Activated T-helper 2 cell treated with anti-CD3 and anti-CD28 coated beads, Interferon-gamma antibody, Interleukin-2, Interleukin-4, amounts not matched to agents 10 μg/mL and 5 μg/mL and 100 μg/mL, durations not matched to agents 14 hours and 24 hours and 36 hours (primary cell): ENCODE data around the gene KSR1. TPM values are rescaled to one million over a fixed set of nuclear protein-coding genes. Genes with fewer than 3 reads are reported as not detected.

Experiments used
- DNase-seq: peaks from one replicate; pipeline ENCODE4 v3.0.0; 2021; ENCODE audit warnings: low spot score
- H3K27ac Mint-ChIP-seq: one replicate; pipeline ENCODE4 v1.8.0; 2021; ENCODE audit warnings: mixed read lengths
- H3K27me3 Mint-ChIP-seq: one replicate; pipeline ENCODE4 v1.8.0; 2021; ENCODE audit warnings: low read depth, mixed read lengths
- H3K36me3 Mint-ChIP-seq: one replicate; pipeline ENCODE4 v1.8.0; 2021; ENCODE audit warnings: low read depth, mixed read lengths
- H3K4me1 Mint-ChIP-seq: one replicate; pipeline ENCODE4 v1.8.0; 2021; ENCODE audit warnings: low read depth, mixed read lengths
- H3K4me3 Mint-ChIP-seq: one replicate; pipeline ENCODE4 v1.8.0; 2021; ENCODE audit warnings: low read depth, mild to moderate bottlenecking, moderate library complexity, mixed read lengths
- H3K9me3 Mint-ChIP-seq: one replicate; pipeline ENCODE4 v1.8.0; 2021; ENCODE audit warnings: mixed read lengths
- intact Hi-C: fragments of 100-400 bp; cut with micrococcal nuclease; formaldehyde crosslinking; loops from one replicate; pipeline ENCODE4 v1.15.1; 2023
- total RNA-seq: library from RNA; stranded (reverse); gene quantifications from 2 replicates; pipeline ENCODE4 v1.2.3, GENCODE V29; 2022

Gene KSR1
- total RNA-seq, 1 donor from 2014 or later, result 96.5 TPM

- Mint-ChIP-seq H3K36me3 (peaks cover 45% of the 10 kb centered on the region), H3K4me1 (peaks cover 6% of the 10 kb centered on the region), H3K27ac (no peak overlapping the region), H3K27me3 (no peaks in the 10 kb centered on the region), H3K9me3 (no peaks in the 10 kb centered on the region), H3K4me3 (no peak overlapping the region)
- DNase-seq, result no peak
- intact Hi-C loops, result no loop called here
These were observed 135.7 kb downstream of the KSR1 start for GRCh38 chr17:27591986-27592385.

DNA sequence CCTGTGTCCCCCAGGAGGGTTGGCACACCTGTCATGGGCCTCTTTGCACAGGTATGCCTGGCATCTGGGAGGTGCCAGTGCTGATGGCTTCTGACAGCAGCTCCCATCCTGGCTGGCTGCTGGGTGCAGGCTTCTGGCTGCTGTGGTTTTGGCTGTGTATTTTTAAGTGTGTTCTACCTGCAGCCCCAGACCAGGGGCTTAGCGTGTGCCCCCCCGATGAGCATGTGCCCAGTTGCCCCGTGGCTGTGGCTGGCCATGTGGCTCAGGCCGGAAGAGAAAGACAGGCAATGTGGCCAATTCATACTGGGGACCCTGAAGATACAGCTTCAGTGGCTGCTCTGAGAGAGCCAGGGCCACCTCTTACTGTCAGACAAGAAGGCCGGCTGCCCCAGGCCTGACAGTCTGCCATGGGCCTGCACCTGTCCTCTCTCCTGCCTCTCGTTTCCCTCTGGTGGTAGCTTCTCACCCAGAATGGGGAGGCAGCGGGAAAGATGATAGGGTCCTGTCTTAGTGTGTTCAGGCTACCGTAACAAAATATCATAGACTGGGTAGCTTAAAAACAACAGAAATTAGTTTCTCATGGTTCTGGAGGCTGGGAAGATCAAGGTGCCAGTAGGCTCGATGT lies 137.1 kb downstream of the KSR1 start:
- Mint-ChIP-seq H3K27me3 (no peaks in the 10 kb centered on the region), H3K4me3 (no peak overlapping the region), H3K36me3 (peaks cover 49% of the 10 kb centered on the region), H3K9me3 (no peaks in the 10 kb centered on the region), H3K27ac (no peak overlapping the region), H3K4me1 (peaks cover 6% of the 10 kb centered on the region)
- no peak for DNase-seq
- intact Hi-C loops, result no loop called here

GRCh38 chr17:27593857-27594255 lies 137.6 kb downstream of the KSR1 start:
- DNase-seq, result no peak
- Mint-ChIP-seq H3K27ac (no peak overlapping the region), H3K36me3 (peaks cover 54% of the 10 kb centered on the region), H3K4me1 (peaks cover 6% of the 10 kb centered on the region), H3K27me3 (no peaks in the 10 kb centered on the region), H3K9me3 (no peaks in the 10 kb centered on the region), H3K4me3 (no peak overlapping the region)
- intact Hi-C loops, result no loop called here

GRCh38 chr17:27595208-27595607 lies 139.0 kb downstream of the KSR1 start:
- Mint-ChIP-seq H3K4me3 (no peak overlapping the region), H3K36me3 (peaks cover 49% of the 10 kb centered on the region), H3K4me1 (peaks cover 7% of the 10 kb centered on the region), H3K9me3 (no peaks in the 10 kb centered on the region), H3K27ac (peak overlapping the region; percentile 62), H3K27me3 (no peaks in the 10 kb centered on the region)
- intact Hi-C loops, result no loop called here
- no peak for DNase-seq

DNA sequence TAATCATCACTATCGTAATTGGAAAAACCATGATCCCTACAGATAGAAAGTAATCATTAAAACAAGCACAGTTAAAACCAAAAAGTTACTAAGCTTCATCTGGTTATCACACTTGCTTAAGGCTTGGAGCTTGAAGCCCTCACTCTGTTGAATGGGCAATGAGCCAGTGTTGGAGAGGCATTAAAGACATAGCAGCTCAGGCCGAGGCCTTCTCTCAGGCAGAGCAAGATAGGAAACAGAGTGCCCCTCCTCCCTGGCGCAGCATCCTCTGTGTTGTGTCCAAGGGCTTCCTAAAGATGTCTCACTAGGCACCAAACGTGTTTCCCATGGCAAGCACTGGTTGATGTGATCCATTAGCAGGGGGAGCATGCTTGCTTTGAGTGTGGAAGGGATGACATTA lies 139.8 kb downstream of the KSR1 start:
- intact Hi-C loops, result no loop called here
- DNase-seq, result no peak
- H3K27me3 Mint-ChIP-seq, result no peaks in the 10 kb centered on the region
- H3K36me3 Mint-ChIP-seq, result peaks cover 53% of the 10 kb centered on the region
- no peak overlapping the region for H3K4me3 Mint-ChIP-seq
- no peaks in the 10 kb centered on the region for H3K9me3 Mint-ChIP-seq
- H3K27ac Mint-ChIP-seq, result no peak overlapping the region
- H3K4me1 Mint-ChIP-seq, result peaks cover 7% of the 10 kb centered on the region

DNA sequence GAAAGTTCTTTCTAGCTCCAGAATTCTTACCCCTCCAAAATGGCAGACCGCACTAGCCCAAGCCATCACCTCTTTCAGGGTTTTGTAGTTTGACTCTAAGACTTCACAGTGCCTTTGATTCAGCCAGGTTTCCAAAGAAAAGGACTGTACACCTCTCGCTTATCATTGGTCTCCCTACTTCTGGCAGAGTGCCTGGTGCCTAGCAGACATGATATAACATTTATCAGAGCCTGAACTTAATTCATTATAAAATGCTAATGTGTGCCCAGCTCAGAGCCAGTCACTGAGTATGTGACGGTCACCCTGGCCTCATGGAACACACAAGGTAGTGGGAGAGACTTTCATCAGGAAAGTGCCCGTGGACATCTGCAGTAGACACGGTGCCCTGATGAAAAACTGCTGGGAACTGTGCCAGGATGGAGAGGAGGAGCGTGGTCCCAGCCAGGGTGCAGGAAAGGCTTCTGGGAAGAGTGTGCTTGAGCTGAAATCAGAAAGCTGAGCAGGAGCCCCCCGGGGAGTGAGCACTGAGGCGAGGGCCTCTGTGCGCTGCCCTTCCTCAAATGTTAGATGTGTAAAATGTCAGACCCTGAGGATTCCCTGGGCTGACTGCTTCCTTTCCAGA lies 140.4 kb downstream of the KSR1 start:
- H3K9me3 Mint-ChIP-seq, result no peaks in the 10 kb centered on the region
- intact Hi-C loops, result no loop called here
- H3K36me3 Mint-ChIP-seq, result peaks cover 57% of the 10 kb centered on the region

DNA sequence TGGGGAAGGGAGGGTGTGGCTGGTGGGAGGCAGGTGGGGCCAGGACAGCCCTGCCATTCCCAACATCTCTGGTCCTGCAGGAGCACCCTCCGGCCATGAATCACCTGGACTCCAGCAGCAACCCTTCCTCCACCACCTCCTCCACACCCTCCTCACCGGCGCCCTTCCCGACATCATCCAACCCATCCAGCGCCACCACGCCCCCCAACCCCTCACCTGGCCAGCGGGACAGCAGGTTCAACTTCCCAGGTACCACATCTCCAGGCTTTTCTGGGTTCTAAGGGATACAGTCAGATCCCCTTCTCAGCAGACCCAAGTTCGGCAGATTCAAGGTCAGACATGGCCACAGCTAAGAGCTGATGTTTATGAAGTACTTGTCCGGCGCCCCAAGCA lies 140.9 kb downstream of the KSR1 start:
- Mint-ChIP-seq H3K9me3 (no peaks in the 10 kb centered on the region), H3K27ac (peak overlapping the region; percentile 4), H3K4me3 (no peak overlapping the region), H3K27me3 (no peaks in the 10 kb centered on the region), H3K4me1 (peaks cover 12% of the 10 kb centered on the region), H3K36me3 (peaks cover 55% of the 10 kb centered on the region)
- intact Hi-C loops, result no loop called here
- no peak for DNase-seq

More for the DNA sequence above, 140.4 kb downstream of the KSR1 start:
- H3K4me1 Mint-ChIP-seq, result peaks cover 11% of the 10 kb centered on the region
- DNase-seq, result no peak
- H3K4me3 Mint-ChIP-seq, result no peak overlapping the region
- no peak overlapping the region for H3K27ac Mint-ChIP-seq
- no peaks in the 10 kb centered on the region for H3K27me3 Mint-ChIP-seq

DNA sequence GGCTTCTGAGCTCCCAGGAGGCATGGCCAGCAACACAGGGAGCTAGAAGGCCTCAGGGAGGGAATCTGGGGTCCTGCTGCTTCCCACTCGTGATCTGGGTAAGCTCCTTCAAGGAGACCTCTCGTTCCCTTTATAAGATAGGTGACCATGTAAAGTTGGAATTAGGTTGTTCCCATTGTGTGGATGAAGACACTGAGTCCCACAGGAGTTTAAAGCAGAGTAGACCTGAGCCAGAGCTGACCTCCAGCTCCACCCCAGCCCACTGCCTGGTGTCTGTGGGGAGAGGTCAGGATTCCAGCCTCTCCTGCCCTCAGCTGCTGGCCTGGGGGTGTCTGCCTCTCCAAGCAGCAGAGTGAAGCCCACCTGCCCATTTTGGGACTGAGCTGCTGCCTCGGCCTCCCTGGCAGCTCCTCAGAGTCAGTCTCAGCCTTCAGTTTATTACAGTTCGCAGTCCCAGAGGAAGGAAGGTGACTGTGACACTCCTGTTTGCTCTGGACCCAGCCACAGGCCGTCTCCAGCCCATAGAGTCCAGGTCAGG lies 141.6 kb downstream of the KSR1 start:
- Mint-ChIP-seq H3K36me3 (peaks cover 49% of the 10 kb centered on the region), H3K27me3 (no peaks in the 10 kb centered on the region), H3K27ac (no peak overlapping the region), H3K9me3 (no peaks in the 10 kb centered on the region), H3K4me1 (peaks cover 12% of the 10 kb centered on the region), H3K4me3 (no peak overlapping the region)
- no peak for DNase-seq
- intact Hi-C loops, result no loop called here

DNA sequence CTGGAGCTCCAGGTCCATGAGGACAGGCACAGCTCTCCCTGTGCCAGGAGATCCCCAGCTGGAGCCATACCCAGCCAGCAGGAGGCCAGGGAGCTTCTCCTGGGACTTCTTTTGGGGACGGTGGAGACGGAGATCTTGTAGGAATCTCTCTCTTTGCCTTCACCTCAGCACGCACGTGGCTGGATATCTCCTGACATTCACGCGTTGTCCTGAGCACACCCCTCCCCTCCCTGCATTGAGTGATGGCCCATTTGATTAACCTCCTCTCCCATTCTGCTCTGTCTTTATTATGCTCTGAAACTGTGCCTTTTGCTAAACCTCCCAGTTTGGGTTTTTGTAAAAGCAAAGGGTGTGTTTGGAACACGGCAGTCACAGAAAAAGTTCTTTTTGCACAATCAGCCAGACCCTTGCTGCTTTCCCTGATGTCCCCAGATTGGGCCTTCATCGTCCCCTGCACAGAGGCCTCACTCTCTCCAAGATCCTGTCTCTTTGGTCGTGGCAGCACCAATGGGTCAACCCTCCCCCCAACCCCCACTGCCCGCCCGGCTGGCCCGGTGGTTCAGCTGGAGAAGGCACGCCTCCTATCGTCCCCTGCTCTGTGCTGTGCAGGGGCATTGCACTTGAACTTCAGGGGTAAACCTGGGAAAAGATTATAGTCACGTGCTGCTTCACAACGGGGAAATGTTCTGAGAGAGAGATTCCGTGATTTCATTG lies 142.2 kb downstream of the KSR1 start:
- Mint-ChIP-seq H3K27ac (no peak overlapping the region), H3K36me3 (peaks cover 53% of the 10 kb centered on the region), H3K9me3 (no peaks in the 10 kb centered on the region), H3K27me3 (no peaks in the 10 kb centered on the region), H3K4me3 (no peak overlapping the region), H3K4me1 (peaks cover 14% of the 10 kb centered on the region)
- intact Hi-C loops, result no loop called here
- DNase-seq, result no peak

GRCh38 chr17:27600471-27600870 lies 144.2 kb downstream of the KSR1 start:
- peaks cover 43% of the 10 kb centered on the region for H3K36me3 Mint-ChIP-seq
- intact Hi-C loops, result loop anchor here (2.0 to 5.0 kb wide), 4 partner anchors 22 to 146 kb away; no protein-coding TSS in a partner anchor
- no peaks in the 10 kb centered on the region for H3K27me3 Mint-ChIP-seq
- no peak overlapping the region for H3K27ac Mint-ChIP-seq
- H3K4me3 Mint-ChIP-seq, result no peak overlapping the region
- H3K9me3 Mint-ChIP-seq, result no peaks in the 10 kb centered on the region
- peaks cover 11% of the 10 kb centered on the region for H3K4me1 Mint-ChIP-seq
- DNase-seq, result no peak

GRCh38 chr17:27601069-27601974 lies 145.1 kb downstream of the KSR1 start:
- no peaks in the 10 kb centered on the region for H3K9me3 Mint-ChIP-seq
- intact Hi-C loops, result loop anchor here (1.0 to 5.0 kb wide), 8 partner anchors 23 to 365 kb away; no protein-coding TSS in a partner anchor
- peaks cover 41% of the 10 kb centered on the region for H3K36me3 Mint-ChIP-seq
- peaks cover 10% of the 10 kb centered on the region for H3K4me1 Mint-ChIP-seq
- no peak overlapping the region for H3K27ac Mint-ChIP-seq
- H3K4me3 Mint-ChIP-seq, result no peak overlapping the region
- DNase-seq, result peak; percentile 67
- no peaks in the 10 kb centered on the region for H3K27me3 Mint-ChIP-seq

GRCh38 chr17:27601975-27602302 lies 145.7 kb downstream of the KSR1 start:
- DNase-seq, result no peak
- H3K27ac Mint-ChIP-seq, result no peak overlapping the region
- peaks cover 41% of the 10 kb centered on the region for H3K36me3 Mint-ChIP-seq
- no peak overlapping the region for H3K4me3 Mint-ChIP-seq
- no peaks in the 10 kb centered on the region for H3K27me3 Mint-ChIP-seq
- H3K4me1 Mint-ChIP-seq, result peaks cover 10% of the 10 kb centered on the region
- no peaks in the 10 kb centered on the region for H3K9me3 Mint-ChIP-seq
- intact Hi-C loops, result loop anchor here (1.0 to 5.0 kb wide), 8 partner anchors 23 to 366 kb away; no protein-coding TSS in a partner anchor
